ENCODE data around the gene KDM4C.
"Not testable (repeated sequence)": the region's sequence is repeated elsewhere in the genome, so short reads cannot be mapped to it uniquely, and the experiment has no call there.

The KDM4C gene

GRCh38 chr9:7177383-7177782, 419.6 kb downstream of the KDM4C start:
- Histone ChIP-seq H3K18ac (ENCODE audit: low read length) (no peak overlapping the region), H2BK5ac (ENCODE audit: low read length) (no peak overlapping the region), H3K4ac (ENCODE audit: low read depth, low read length) (no peak overlapping the region), H3K4me2 (ENCODE audit: low read length) (no peak overlapping the region), H4K5ac (ENCODE audit: low read length) (no peak overlapping the region), H3K4me3 (ENCODE audit: low read length) (no peak overlapping the region), H2AK5ac (ENCODE audit: low read length) (no peak overlapping the region), H3K9ac (ENCODE audit: low read length) (no peak overlapping the region), H2BK15ac (replicated peaks; ENCODE audit: low read depth) (no peak overlapping the region), H4K8ac (ENCODE audit: low read depth, low read length) (no peak overlapping the region), H3K4me1 (ENCODE audit: control insufficient read depth, low read depth, low read length) (no peaks in the 10 kb centered on the region), H3K56ac (ENCODE audit: low read length) (no peak overlapping the region), H3K23ac (ENCODE audit: low read length) (no peak overlapping the region), H3K36me3 (ENCODE audit: control insufficient read depth, insufficient read depth, low read length) (no peaks in the 10 kb centered on the region), H3K27ac (ENCODE audit: low read depth, low read length) (no peak overlapping the region), H3K27me3 (ENCODE audit: insufficient read depth, low read length, poor library complexity) (no peaks in the 10 kb centered on the region), H3K79me2 (ENCODE audit: control insufficient read depth, insufficient read depth, low read length) (no peaks in the 10 kb centered on the region), H2BK120ac (ENCODE audit: low read depth, low read length) (no peak overlapping the region), H3K79me1 (ENCODE audit: low read length) (no peaks in the 10 kb centered on the region)
- WGBS (ENCODE audit: extremely low coverage, insufficient coverage, low lambda C conversion rate) = no CpG with 5 or more reads among the region's 3 CpGs
- no peak for DNase-seq

GRCh38 chr9:7178729-7179128, 421.0 kb downstream of the KDM4C start:
- Histone ChIP-seq H3K79me2 (ENCODE audit: control insufficient read depth, insufficient read depth, low read length) (no peaks in the 10 kb centered on the region), H3K27me3 (ENCODE audit: insufficient read depth, low read length, poor library complexity) (no peaks in the 10 kb centered on the region), H3K9ac (ENCODE audit: low read length) (no peak overlapping the region), H2BK15ac (replicated peaks; ENCODE audit: low read depth) (no peak overlapping the region), H3K4me3 (ENCODE audit: low read length) (no peak overlapping the region), H3K4me1 (ENCODE audit: control insufficient read depth, low read depth, low read length) (no peaks in the 10 kb centered on the region), H3K36me3 (ENCODE audit: control insufficient read depth, insufficient read depth, low read length) (no peaks in the 10 kb centered on the region), H3K4me2 (ENCODE audit: low read length) (no peak overlapping the region), H3K23ac (ENCODE audit: low read length) (no peak overlapping the region), H2BK120ac (ENCODE audit: low read depth, low read length) (no peak overlapping the region), H3K56ac (ENCODE audit: low read length) (no peak overlapping the region), H2AK5ac (ENCODE audit: low read length) (no peak overlapping the region), H3K4ac (ENCODE audit: low read depth, low read length) (no peak overlapping the region), H2BK5ac (ENCODE audit: low read length) (no peak overlapping the region), H4K5ac (ENCODE audit: low read length) (no peak overlapping the region), H3K27ac (ENCODE audit: low read depth, low read length) (no peak overlapping the region), H4K8ac (ENCODE audit: low read depth, low read length) (no peak overlapping the region), H3K79me1 (ENCODE audit: low read length) (no peaks in the 10 kb centered on the region), H3K18ac (ENCODE audit: low read length) (no peak overlapping the region)
- DNase-seq = no peak
- no CpG with 5 or more reads among the region's 7 CpGs for WGBS (ENCODE audit: extremely low coverage, insufficient coverage, low lambda C conversion rate)

GRCh38 chr9:7180247-7180646, 422.5 kb downstream of the KDM4C start:
- Histone ChIP-seq H3K56ac (ENCODE audit: low read length) (no peak overlapping the region), H3K4me1 (ENCODE audit: control insufficient read depth, low read depth, low read length) (no peaks in the 10 kb centered on the region), H2BK15ac (replicated peaks; ENCODE audit: low read depth) (no peak overlapping the region), H3K4me2 (ENCODE audit: low read length) (no peak overlapping the region), H4K8ac (ENCODE audit: low read depth, low read length) (no peak overlapping the region), H2AK5ac (ENCODE audit: low read length) (no peak overlapping the region), H2BK5ac (ENCODE audit: low read length) (no peak overlapping the region), H3K79me1 (ENCODE audit: low read length) (no peaks in the 10 kb centered on the region), H3K27me3 (ENCODE audit: insufficient read depth, low read length, poor library complexity) (no peaks in the 10 kb centered on the region), H3K23ac (ENCODE audit: low read length) (no peak overlapping the region), H4K5ac (ENCODE audit: low read length) (no peak overlapping the region), H3K4me3 (ENCODE audit: low read length) (no peak overlapping the region), H2BK120ac (ENCODE audit: low read depth, low read length) (no peak overlapping the region), H3K27ac (ENCODE audit: low read depth, low read length) (no peak overlapping the region), H3K18ac (ENCODE audit: low read length) (no peak overlapping the region), H3K36me3 (ENCODE audit: control insufficient read depth, insufficient read depth, low read length) (no peaks in the 10 kb centered on the region), H3K79me2 (ENCODE audit: control insufficient read depth, insufficient read depth, low read length) (no peaks in the 10 kb centered on the region), H3K4ac (ENCODE audit: low read depth, low read length) (no peak overlapping the region), H3K9ac (ENCODE audit: low read length) (no peak overlapping the region)
- WGBS (ENCODE audit: extremely low coverage, insufficient coverage, low lambda C conversion rate) = no CpG with 5 or more reads among the region's 5 CpGs
- no peak for DNase-seq

GRCh38 chr9:7183139-7183538, 425.4 kb downstream of the KDM4C start:
- not testable (repeated sequence) for H2AK5ac ChIP-seq (ENCODE audit: low read length); H3K27ac ChIP-seq (ENCODE audit: low read depth, low read length); H3K27me3 ChIP-seq (ENCODE audit: insufficient read depth, low read length, poor library complexity); H2BK15ac ChIP-seq (replicated peaks; ENCODE audit: low read depth); H2BK5ac ChIP-seq (ENCODE audit: low read length); H3K9ac ChIP-seq (ENCODE audit: low read length); H3K56ac ChIP-seq (ENCODE audit: low read length); H3K79me1 ChIP-seq (ENCODE audit: low read length); H4K8ac ChIP-seq (ENCODE audit: low read depth, low read length); H3K4me2 ChIP-seq (ENCODE audit: low read length); H3K4ac ChIP-seq (ENCODE audit: low read depth, low read length); H3K18ac ChIP-seq (ENCODE audit: low read length); H4K5ac ChIP-seq (ENCODE audit: low read length); H3K4me3 ChIP-seq (ENCODE audit: low read length); H3K4me1 ChIP-seq (ENCODE audit: control insufficient read depth, low read depth, low read length); H3K36me3 ChIP-seq (ENCODE audit: control insufficient read depth, insufficient read depth, low read length); H3K79me2 ChIP-seq (ENCODE audit: control insufficient read depth, insufficient read depth, low read length); DNase-seq; H2BK120ac ChIP-seq (ENCODE audit: low read depth, low read length); H3K23ac ChIP-seq (ENCODE audit: low read length)
- no CpG with 5 or more reads among the region's 7 CpGs for WGBS (ENCODE audit: extremely low coverage, insufficient coverage, low lambda C conversion rate)

DNA sequence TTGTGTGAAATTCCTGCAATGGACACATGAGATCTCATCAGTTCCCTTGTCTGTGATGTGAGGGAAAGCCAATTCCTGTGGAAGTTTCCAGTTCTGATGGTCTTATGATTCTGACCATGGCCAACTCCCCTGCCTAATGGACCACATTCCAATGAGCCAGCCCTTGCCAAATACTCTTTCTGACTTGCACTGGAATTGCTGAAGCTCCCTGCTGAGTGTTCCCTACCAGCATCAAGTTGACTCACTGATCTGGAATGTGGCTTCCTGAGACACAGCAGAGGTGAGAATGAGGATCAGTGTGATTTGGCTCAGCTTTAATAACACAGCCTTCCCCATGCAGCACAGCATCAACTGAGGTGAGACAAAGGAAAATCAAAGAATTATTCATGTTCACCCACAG, 427.8 kb downstream of the KDM4C start:
- H3K27ac ChIP-seq (ENCODE audit: low read depth, low read length) = no peak overlapping the region
- H4K8ac ChIP-seq (ENCODE audit: low read depth, low read length) = no peak overlapping the region
- DNase-seq = peak; percentile 99
- H3K4ac ChIP-seq (ENCODE audit: low read depth, low read length) = no peak overlapping the region
- no peak overlapping the region for H3K9ac ChIP-seq (ENCODE audit: low read length)
- no peaks in the 10 kb centered on the region for H3K79me1 ChIP-seq (ENCODE audit: low read length)
- H2BK5ac ChIP-seq (ENCODE audit: low read length) = no peak overlapping the region
- H3K56ac ChIP-seq (ENCODE audit: low read length) = no peak overlapping the region
- no peak overlapping the region for H3K4me2 ChIP-seq (ENCODE audit: low read length)
- H4K5ac ChIP-seq (ENCODE audit: low read length) = no peak overlapping the region
- H3K4me1 ChIP-seq (ENCODE audit: control insufficient read depth, low read depth, low read length) = no peaks in the 10 kb centered on the region
- no peak overlapping the region for H3K23ac ChIP-seq (ENCODE audit: low read length)
- H2BK120ac ChIP-seq (ENCODE audit: low read depth, low read length) = no peak overlapping the region
- H3K79me2 ChIP-seq (ENCODE audit: control insufficient read depth, insufficient read depth, low read length) = no peaks in the 10 kb centered on the region
- peak overlapping the region; percentile 63 for H3K18ac ChIP-seq (ENCODE audit: low read length)
- no peak overlapping the region for H3K4me3 ChIP-seq (ENCODE audit: low read length)
- H2AK5ac ChIP-seq (ENCODE audit: low read length) = no peak overlapping the region
- H3K27me3 ChIP-seq (ENCODE audit: insufficient read depth, low read length, poor library complexity) = no peaks in the 10 kb centered on the region
- no peak overlapping the region for H2BK15ac ChIP-seq (replicated peaks; ENCODE audit: low read depth)
- no peaks in the 10 kb centered on the region for H3K36me3 ChIP-seq (ENCODE audit: control insufficient read depth, insufficient read depth, low read length)

DNA sequence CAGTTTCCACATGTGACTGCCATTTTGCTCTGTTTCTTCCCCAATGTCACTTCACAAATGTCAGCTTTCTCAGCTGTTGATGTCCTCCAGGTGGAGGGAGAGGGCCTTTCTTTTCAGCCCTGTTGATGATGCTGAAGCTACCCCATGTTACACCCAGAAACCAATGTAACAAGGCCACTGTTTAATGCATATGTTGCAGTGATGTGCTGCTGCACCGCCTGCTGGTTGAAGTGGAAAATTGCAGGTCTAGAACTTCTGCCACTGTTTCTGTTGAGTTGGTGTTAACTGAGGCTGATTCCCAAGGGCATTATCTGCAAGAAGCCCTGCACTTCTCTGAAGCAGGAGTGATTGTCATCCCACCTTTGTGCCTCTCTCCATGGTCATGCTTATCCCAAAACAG, 428.4 kb downstream of the KDM4C start:
- Histone ChIP-seq H3K27ac (ENCODE audit: low read depth, low read length) (peak overlapping the region; percentile 10), H3K27me3 (ENCODE audit: insufficient read depth, low read length, poor library complexity) (no peaks in the 10 kb centered on the region), H2AK5ac (ENCODE audit: low read length) (no peak overlapping the region), H3K4me2 (ENCODE audit: low read length) (no peak overlapping the region), H3K4ac (ENCODE audit: low read depth, low read length) (no peak overlapping the region), H2BK5ac (ENCODE audit: low read length) (peak overlapping the region; percentile 36), H3K79me1 (ENCODE audit: low read length) (no peaks in the 10 kb centered on the region), H3K36me3 (ENCODE audit: control insufficient read depth, insufficient read depth, low read length) (no peaks in the 10 kb centered on the region), H4K5ac (ENCODE audit: low read length) (no peak overlapping the region), H3K56ac (ENCODE audit: low read length) (no peak overlapping the region), H3K23ac (ENCODE audit: low read length) (no peak overlapping the region), H3K79me2 (ENCODE audit: control insufficient read depth, insufficient read depth, low read length) (no peaks in the 10 kb centered on the region), H3K4me1 (ENCODE audit: control insufficient read depth, low read depth, low read length) (no peaks in the 10 kb centered on the region), H3K18ac (ENCODE audit: low read length) (no peak overlapping the region), H3K9ac (ENCODE audit: low read length) (no peak overlapping the region), H2BK120ac (ENCODE audit: low read depth, low read length) (no peak overlapping the region), H3K4me3 (ENCODE audit: low read length) (no peak overlapping the region), H2BK15ac (replicated peaks; ENCODE audit: low read depth) (no peak overlapping the region), H4K8ac (ENCODE audit: low read depth, low read length) (no peak overlapping the region)
- no CpG with 5 or more reads among the region's 1 CpG for WGBS (ENCODE audit: extremely low coverage, insufficient coverage, low lambda C conversion rate)
- DNase-seq = peak; percentile 90

Measured in mesendoderm (in vitro differentiated cells).